NCI-H2227 (cell line): ENCODE results near the gene GALNT17.

Source experiments
- DNase-seq: peaks from one replicate; lab custom pipeline; 2025; ENCODE audit not compliant: unreplicated experiment; lab: John Stamatoyannopoulos, UW

Gene GALNT17

DNA sequence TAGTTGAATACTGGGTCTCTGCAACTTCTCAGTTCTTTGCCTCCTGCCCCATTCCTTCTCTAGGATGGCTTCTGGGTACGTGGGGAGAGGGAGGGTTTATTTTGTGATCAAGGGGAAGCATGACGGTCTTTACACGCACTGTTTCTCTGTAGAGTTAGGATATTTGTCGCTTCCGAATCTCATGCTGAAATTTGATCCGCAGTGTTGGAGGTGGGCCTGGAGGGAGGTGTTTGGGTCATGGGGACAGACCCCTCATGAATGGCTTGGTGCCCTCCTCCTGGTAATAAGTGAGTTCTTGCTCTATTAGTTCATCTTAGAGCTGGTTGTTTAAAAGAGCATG, 311.2 kb downstream of the GALNT17 start:
- no peak for DNase-seq

DNA sequence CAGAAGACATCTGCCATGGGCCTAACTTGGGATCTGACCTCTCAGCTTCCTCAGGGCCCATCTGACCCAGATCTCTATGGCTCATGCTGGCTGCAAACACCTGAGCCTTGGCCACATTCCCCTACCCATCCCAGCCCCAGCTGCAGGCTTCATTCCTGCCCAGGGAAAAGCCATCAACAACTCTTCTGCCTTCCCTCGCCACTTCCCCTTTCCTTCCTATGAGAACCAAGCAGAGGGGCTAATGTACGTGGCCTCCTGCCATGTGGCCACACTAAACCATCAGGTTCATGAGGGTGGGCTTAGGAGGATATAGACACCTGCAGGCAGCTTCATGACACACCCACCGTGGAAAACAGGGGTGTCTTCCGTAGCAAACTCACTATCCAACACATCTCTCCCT, 312.2 kb downstream of the GALNT17 start:
- no peak for DNase-seq

DNA sequence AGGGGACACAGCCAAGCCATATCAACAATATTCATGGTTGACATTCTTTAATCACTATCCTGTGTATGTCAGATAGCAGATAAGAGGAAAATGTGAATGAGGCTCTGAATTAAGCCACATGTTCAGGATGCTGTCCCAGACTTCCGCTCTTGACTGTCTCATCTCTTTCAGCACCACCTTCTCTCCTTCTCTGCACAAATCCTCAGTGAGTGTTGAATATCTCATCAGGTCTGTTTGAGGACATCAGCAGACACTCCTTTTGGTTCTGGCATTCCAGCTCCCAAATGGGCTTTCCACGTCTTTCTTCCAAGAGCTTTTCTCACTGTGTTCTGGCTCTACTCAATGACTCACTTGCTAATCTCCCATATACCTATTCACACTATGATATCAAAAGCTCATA, 321.7 kb downstream of the GALNT17 start:
- DNase-seq = no peak

DNA sequence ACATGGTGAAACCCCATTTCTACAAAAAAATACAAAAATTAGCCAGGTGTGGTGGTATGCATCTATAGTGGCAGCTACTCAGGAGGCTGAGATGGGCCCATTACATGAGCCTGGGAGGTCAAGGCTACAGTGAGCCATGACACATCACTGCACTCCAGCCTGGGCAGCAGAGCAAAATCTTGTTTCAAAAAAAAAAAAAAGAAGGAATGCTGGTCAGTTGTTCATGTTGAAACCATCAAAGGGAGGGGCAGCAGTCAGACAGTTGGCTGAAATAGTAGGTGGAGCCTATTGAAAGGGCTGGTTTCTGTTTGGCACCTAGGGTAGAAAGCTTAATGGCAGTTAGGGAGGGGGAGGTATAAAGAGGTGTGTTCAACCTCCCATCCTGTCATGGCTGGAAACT, 323.0 kb downstream of the GALNT17 start:
- no peak for DNase-seq

DNA sequence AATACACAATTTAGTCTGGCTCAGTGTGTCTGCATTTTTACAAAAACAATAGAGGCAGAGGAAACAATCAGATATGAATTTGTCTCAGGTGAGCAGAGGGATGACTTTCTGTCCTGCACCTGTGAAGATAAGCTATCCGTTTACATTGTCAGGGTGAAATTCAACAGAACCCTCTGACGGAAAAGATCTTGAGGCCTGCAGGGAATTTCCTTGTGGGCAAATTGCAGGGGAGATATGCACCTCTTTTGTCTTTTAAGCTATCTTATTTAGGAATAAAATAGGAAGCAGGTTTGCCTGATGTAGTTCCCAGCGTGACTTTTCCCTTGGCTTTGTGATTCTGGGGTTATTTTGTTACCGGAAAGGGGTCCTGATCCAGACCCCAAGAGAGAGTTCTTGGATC, 325.1 kb downstream of the GALNT17 start:
- no peak for DNase-seq

DNA sequence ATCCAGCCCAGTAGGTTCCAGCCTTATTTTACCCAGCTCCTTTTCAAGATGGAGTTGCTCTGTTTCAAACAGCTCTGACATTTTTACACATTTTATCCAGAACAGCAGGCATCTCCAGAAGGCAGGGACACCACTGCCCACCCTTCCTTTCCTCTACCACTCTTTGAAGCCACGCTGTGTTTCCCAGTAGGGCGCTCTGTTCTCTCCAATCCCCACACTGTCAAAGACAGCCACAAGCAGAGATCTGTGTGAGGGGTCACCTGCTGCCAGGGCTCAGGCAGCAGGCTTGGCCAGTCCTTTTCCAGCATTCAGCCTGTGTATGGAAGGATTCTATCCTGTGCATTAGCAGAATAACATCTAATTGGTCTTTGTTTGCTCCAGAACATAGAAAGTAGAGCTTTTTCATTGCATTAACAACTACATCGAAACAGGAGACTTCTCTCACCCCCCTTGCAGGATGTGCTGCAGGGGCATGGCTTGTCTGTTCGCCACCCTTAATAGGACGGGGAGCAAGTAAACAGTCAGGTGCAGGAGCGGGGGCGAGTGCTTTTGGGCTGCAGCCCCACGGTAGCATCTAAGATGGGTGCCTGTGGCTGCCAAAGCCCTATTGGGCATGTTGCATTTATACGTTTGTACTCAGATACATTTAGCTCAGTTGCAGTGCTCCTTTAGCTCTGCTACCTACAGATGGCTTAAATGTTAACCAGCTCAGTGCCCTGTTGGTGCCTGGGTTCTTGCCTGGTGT, 326.1 kb downstream of the GALNT17 start:
- no peak for DNase-seq

DNA sequence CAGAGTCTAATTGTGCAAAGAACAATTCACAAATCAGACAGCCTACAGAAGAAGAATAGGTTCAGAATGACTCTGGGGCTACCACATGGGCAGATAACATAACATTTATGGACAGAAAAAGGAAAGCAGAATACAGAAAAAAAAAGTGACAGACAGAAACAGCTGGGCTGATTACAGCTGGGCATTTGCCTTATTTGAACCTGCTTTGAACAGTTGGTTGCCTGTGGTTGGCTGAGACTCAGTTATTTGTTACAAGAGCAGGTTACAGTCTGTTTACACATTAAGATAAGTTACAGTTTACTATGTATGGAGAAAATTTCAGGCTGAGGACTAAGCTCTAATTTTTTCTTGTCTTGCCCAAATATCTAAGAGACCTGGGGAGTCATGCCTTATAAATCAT, 327.2 kb downstream of the GALNT17 start:
- no peak for DNase-seq

DNA sequence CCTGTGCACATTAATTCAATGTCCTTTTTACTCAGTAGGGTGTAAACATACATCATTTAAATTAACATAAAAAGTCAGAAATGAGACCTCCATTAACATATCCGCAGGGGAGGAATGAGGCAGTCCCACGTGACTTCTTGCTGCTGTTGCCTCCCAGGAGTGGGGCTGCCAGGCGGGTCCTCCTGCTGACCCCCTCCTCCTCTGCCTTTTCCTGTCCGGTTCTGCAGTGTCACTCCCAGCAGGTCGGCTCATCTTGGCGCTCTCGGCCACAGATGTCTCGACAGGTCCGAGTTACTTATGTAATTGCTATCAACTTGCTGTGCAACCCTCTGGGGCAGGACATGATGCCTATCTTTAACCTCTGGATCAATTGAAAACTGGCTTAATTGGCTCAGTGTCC, 329.6 kb downstream of the GALNT17 start:
- no peak for DNase-seq

DNA sequence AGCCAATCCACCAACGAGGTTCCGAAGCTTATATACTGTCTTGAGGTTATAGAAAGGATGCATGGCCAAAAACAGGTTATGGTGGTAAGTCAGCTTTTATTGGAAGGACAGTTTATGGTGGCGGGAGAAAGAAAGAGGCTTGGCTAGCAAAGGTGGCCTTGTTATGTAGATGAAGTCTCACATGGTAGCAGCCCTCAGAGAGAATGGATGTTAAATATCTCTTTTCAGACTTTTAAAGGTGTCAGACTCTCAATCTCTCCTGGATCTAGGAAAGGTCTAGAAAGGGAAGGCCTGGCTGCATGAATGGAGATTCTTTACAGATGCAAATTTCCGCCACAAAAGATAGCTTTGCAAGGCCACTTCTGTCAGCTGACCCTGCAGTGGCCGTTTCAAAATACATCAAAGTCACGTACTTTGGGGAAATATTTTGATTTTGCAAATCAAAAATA, 333.8 kb downstream of the GALNT17 start:
- DNase-seq = no peak

DNA sequence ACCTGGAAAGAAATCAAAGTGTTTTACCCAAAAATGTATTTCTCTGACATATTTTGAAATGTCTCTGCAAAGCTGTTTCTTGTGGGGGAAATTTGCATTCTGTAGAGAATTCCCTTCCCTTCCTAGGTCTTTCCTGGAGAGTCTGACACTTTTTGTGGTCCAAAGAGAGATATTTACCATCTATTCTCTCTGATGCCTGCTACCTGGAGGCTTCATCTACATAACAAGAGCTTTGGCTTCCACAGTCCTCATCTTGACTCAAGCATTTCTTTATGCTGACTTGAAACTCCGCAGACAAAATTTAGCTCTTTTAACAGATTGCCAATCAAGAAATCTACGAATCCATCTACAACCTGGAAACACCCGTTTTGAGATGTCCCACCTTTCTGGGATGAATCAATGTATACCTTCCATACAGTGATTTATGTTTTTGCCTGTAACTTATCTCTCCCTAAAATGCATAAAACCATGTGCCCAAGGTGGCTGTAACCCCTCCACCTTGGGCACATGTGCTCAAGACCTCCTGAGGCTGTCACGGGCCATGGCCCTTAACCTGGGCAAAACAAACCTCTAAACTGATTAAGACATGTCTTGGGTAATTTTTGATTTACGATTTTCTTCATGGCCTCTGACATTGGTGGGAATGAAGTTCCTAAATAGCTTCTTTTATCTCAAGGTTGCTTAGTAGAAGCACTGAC, 334.7 kb downstream of the GALNT17 start:
- DNase-seq = no peak

DNA sequence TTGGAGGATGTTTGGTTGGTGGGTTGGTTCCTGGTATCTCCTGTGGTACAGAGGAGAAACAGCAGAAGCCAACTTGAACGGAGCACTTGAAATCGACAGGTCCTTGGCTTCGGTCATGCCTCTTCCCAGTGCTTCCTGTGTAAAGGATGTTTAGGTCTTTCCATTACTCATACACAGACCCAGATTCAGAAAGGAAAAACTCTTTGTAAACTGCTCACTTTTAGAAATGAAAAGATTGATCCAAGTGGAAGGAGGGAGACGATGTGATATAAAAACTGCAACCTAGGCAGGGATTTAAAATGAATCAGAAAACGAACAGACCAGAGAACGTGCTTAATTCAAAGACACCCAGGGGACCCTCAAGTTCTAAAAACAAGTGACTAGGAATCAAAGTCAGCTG, 338.4 kb downstream of the GALNT17 start:
- DNase-seq = no peak

DNA sequence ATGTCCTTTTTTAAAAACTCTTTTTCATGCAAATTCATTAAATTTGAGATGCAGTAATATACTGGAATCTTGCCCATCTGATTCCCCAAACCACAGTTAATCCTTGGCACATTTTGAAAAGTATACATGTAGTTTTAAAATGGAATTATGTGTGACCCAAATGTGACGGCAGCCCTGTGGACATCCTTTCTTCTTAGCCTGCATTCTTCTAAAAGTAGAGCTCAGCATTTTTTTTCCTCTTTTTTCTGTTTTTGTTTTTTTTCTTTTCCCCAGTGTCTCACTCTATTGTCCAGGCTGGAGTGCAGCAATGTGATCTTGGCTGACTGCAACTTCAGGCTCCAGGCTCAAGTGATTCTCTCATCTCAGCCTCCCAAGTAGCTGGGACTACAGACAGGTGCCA, 338.9 kb downstream of the GALNT17 start:
- DNase-seq = no peak

DNA sequence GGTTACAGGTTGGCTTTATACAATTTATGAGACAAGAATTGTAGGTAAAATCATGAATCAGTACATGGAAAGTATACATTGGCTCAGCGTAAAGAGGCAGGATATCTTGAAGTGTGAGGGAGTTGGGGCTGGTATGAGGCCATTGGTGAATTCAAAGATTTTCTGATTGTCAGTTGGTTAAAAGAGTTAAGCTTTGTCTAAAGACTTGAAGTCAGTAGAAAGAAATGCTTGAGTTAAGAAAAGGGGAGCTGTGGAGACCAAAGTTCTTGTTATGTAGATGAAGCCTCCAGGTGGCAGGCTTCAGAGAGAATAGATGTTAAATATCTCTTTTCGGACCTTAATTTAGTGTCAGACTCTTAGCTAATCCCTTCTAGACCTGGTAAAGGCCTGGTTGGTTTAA, 341.0 kb downstream of the GALNT17 start:
- DNase-seq = no peak

DNA sequence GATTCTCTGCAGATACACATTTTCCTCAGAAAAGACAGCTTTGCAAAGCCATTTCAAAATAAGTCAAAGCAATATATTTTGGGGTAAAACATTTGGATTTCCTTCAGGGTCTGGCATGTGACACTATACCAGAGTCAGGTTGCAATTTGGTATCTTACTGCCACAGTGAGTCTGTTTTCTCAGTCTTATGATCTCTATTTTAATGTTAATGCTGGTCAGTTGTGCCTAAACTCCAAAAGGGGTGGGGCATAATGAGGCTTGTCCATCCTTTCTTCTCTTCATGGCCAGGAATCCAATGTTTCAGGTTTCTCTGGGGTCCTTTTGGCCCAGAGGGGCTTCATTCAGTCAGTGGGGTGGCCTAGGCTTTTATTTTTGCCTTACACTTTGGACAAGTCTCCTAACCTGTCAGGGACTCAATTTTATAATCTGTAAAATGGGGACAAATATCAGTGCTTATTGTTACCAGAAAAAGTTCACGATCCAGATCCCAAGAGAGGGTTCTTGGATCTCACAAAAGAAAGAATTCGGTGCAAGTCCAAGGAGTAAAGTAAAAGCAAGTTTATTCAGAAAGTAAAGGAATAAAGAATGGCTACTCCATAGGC, 341.5 kb downstream of the GALNT17 start:
- no peak for DNase-seq

DNA sequence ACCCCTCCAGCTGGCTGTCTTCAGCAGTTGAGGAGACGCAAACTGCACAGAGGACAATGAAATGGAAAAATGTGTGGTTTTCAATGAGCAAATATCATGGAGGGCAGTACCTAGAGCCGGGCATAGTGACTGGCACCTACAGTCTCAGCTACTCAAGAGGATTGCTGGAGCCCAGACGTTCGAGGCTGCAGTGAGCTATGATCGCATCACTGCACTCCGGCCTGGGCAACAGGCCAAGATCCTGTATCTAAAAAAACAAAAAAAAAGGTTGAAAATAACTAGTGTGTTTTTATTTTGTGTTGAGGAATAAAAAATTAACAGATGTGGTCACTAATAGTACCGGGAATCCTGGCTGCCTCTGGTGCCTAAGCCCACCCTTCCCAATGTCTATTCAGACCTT, 345.5 kb downstream of the GALNT17 start:
- no peak for DNase-seq

DNA sequence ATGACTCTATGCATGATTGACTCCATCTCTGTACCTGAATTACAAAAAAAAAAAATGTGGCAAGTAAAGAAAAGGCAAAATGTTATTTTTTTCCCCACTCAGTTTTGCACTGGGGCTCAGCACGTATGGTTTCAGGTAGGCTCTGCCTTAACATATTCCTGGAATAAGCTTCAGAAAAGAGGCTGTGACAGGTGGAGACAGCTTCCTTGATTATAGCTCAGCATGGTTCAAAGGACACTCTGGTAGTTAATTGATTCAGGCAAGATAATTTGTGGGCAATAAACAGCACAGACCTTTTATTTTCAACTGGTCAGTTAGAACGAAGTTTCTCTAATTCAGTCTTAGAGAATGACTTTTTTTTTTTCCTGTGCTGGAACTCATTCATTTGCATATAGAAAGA, 347.3 kb downstream of the GALNT17 start:
- no peak for DNase-seq

DNA sequence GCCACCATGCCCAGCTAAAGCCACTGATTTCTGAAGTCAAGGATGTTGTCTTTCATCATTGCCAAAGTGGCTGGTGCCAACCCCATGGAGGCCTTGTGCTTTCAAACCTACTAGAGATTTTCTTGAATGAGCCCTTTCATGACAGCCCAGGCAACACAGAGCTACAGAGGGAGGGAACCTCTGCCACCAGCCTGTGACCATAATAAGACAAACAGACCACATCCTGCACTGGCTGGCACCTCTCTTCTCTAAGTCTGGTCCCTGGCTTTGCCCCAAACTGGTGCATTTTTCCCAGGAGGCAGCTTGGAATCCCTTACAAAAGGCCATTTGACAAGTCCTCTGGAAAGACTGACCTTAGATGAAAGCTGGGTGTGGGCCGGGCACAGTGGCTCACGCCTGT, 348.8 kb downstream of the GALNT17 start:
- DNase-seq = no peak

DNA sequence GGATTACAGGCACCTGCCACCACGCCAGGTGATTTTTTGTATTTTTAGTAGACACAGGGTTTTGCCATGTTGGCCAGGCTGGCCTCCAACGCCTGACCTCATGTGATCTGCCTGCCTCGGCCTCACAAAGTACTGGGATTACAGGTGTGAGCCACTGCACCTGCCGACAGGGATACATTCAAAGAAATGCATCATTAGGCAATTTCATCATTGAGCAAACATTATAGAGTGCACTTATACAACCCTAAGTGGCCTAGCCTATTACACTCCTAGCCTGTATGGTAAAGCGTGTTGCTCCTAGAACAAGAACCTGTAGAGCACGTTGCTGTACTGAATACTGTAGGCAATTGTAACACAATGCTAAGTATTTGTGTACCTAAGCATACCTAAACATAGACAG, 350.3 kb downstream of the GALNT17 start:
- DNase-seq = no peak

DNA sequence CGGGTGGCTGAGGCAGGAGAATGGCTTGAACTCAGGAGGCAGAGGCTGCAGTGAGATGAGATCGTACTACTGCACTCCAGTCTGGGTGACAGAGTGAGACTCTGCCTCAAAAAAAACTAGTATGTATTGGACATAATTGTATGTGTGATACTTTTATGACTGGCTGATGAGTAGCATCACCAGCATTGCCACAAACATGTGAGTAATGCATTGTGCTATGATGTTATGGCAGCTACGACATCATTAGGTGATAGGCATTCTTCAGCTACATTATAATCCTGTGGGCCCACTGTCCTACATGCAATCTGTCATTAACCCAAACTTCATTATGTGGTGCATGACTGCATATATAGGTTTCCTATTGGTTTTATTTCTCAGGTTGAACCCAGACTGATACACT, 352.4 kb downstream of the GALNT17 start:
- DNase-seq = no peak

DNA sequence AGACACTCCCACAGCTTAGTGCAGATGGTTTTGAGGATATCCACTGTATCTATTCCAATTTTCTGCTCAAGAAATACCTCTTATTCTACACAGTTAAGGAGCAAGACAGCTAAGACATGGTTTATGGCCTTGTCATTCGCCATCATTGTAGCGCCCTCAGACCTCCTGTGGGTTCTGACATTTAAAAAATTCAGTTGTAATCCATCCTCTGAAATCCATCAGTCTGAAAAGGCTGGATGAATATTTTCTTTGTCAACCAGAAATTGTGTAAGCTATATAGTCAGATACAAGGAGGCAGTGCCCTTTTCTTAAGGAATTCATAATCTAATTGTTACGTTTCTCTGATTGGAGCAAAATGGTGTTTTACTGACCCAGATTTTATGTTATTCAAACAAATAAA, 353.6 kb downstream of the GALNT17 start:
- no peak for DNase-seq

DNA sequence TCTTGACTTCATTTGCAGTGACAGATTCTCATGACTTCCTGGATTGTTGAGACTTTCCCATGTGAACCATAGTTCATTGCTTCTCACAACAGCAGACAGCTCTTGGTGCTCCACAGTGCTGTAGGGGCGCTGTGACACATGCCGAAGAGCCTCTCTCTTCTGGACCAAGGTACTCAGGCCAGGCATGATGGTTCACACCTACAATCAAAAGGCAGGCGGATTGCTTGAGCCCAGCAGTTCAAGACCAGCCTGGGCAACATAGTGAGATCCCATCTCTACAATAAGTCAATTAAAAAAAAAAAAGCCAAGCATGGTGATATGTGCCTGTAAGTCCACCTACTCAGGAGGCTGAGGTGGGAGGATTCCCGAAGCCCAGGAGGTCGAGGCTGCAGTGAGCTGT, 354.5 kb downstream of the GALNT17 start:
- no peak for DNase-seq

DNA sequence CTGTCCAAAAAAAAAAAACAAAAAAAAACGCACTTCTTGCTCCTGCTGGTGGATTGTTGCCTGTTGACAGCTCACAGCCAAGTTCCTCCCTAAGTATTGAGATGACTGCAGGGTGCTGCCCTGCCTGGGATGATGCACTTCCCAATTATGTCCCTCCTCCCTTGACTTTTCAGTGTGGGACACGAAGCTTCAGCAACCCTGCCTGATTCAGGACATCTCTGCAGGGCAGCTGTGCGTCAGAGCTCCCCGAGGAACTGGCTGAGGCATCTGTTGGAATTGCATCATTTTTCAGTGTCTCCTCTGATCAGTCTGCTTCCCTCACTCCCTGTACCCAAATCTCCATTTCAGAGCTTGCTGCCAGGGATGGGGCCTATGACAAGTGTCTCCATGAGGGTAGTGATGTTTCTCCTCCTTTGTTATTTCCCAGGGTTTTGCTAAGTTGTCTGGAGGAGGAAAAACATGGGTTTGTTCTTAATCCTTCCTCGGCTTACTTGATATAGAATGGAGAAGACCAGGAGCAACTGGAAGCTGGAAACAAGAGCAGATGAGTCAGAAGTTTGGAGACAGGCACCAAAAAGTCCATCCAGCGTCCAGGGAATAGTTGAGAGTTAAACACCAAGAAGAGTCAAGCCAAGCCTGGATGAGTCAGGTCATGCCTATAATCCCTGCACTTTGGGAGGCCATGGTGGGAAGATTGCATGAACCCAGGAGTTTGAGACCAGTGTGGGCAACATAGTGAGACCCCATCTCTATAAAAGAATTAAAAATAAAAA, 355.1 kb downstream of the GALNT17 start:
- no peak for DNase-seq
